HepG2 (cell line): ENCODE data around the gene SMAD3. TPM values are rescaled to one million over a fixed set of nuclear protein-coding genes. Genes with fewer than 3 reads are reported as not detected.
A peak's percentile ranks its signal among the peaks of the same experiment; 100 is the strongest.

ENCODE experiments used
- AHDC1 ChIP-seq: sonication (generic); formaldehyde crosslinking; IDR thresholded peaks from 2 replicates; pipeline ENCODE4 v1.5.1; 2020; ENCODE audit warnings: mild to moderate bottlenecking, missing genetic modification reagents, borderline replicate concordance
- ARNT2 ChIP-seq: sonication (generic); formaldehyde crosslinking; IDR thresholded peaks from 2 replicates; pipeline ENCODE4 v1.8.0; 2022; ENCODE audit warnings: mild to moderate bottlenecking, low read depth, missing genetic modification reagents, moderate library complexity
- BHLHE40 ChIP-seq: IDR thresholded peaks from 2 replicates; pipeline ENCODE4 v1.6.1; 2011; ENCODE audit warnings: low read length, improper control_type of control experiment
- FOSL2 ChIP-seq: sonication (generic); formaldehyde crosslinking; IDR thresholded peaks from 2 replicates; pipeline ENCODE4 v1.4.0; 2020; ENCODE audit warnings: missing genetic modification reagents
- HNF1A ChIP-seq, 2 experiments: sonication (generic) in 1 of 2; formaldehyde crosslinking in 1 of 2; IDR thresholded peaks; 2 replicates each; pipeline versions ENCODE4 v1.4.0 to v1.6.1; 2016 to 2020; ENCODE audit warnings: borderline replicate concordance in 1 of 2, low read depth in 1 of 2, mild to moderate bottlenecking in 1 of 2, missing genetic modification reagents in 1 of 2
- MLX ChIP-seq: IDR thresholded peaks from 2 replicates; pipeline ENCODE4 v1.6.1; 2016
- NR2F6 ChIP-seq, 2 experiments: IDR thresholded peaks; 2 replicates each; pipeline ENCODE4 v1.6.1; 2016; ENCODE audit warnings: antibody characterized with exemption in 1 of 2, mild to moderate bottlenecking in 1 of 2
- PBX3 ChIP-seq: sonication (generic); formaldehyde crosslinking; IDR thresholded peaks from 2 replicates; pipeline ENCODE4 v1.8.1; 2023; ENCODE audit warnings: missing genetic modification reagents, inconsistent platforms, borderline replicate concordance
- SP5 ChIP-seq: IDR thresholded peaks from 2 replicates; pipeline ENCODE4 v1.6.1; 2016; ENCODE audit warnings: low read depth, borderline replicate concordance
- TARDBP ChIP-seq: sonication (generic); formaldehyde crosslinking; IDR thresholded peaks from 2 replicates; pipeline ENCODE4 v1.8.0; 2022; ENCODE audit warnings: mild to moderate bottlenecking, missing genetic modification reagents
- TFDP2 ChIP-seq: sonication (generic); formaldehyde crosslinking; IDR thresholded peaks from 2 replicates; pipeline ENCODE4 v1.4.0; 2020; ENCODE audit warnings: missing genetic modification reagents
- TGIF2 ChIP-seq: IDR thresholded peaks from 2 replicates; pipeline ENCODE4 v1.6.1; 2016; ENCODE audit warnings: control low read depth, missing compliant biosample characterization
- ZNF335 ChIP-seq: sonication (generic); formaldehyde crosslinking; IDR thresholded peaks from 2 replicates; pipeline ENCODE4 v1.4.0; 2020; ENCODE audit warnings: missing genetic modification reagents
- ZNF557 ChIP-seq: sonication (generic); formaldehyde crosslinking; IDR thresholded peaks from 2 replicates; pipeline ENCODE4 v1.4.0; 2020; ENCODE audit warnings: missing genetic modification reagents
- ZNF891 ChIP-seq: sonication (generic); formaldehyde crosslinking; IDR thresholded peaks from 2 replicates; pipeline ENCODE4 v1.5.0; 2020; ENCODE audit warnings: mild to moderate bottlenecking, missing genetic modification reagents
- polyA plus RNA-seq, 8 experiments: library from polyadenylated mRNA; depleted of rRNA in 3 of 8; stranded (reverse) in 7 of 8; unstranded in 1 of 8; fragments of >200 nt; fragmentation: Illumina TruSeq in 4 of 8; extraction: Trizol in 4 of 8; gene quantifications; 2 replicates each; pipeline versions ENCODE4 v1.2.1 to v1.2.3, GENCODE V29; 2011 to 2016; ENCODE audit warnings: low read depth in 4 of 8, missing spikeins in 1 of 8, mixed read lengths in 1 of 8; ENCODE audit not compliant: insufficient read depth in 1 of 8
- total RNA-seq, 5 experiments: library from RNA; depleted of rRNA; stranded (reverse); fragments of >200 nt; fragmentation: Illumina TruSeq; extraction: Trizol; gene quantifications; 2 replicates each; pipeline ENCODE4 v1.2.3, GENCODE V29; 2016; ENCODE audit warnings: low read depth in 1 of 5

SMAD3 gene
- total and polyA plus RNA-seq, 2 of the 13 experiments (the other 11 are each of a cell fraction or from before 2014, with no cell fraction given) = 8.6 to 56.3 TPM

GRCh38 chr15:67030036-67030762 lies 35.2 kb upstream of the SMAD3 start (continued):
- peak; percentile 100 for TF ChIP-seq SP5
- TF ChIP-seq TFDP2 (CRISPR knock-in tag) = peak; percentile 15; the same call in 1 of the 2 replicates
- TF ChIP-seq TARDBP (CRISPR knock-in tag) = peak; percentile 58; the same call in 1 of the 2 replicates
- TF ChIP-seq ZNF335 = 0 out of 2 replicates have a peak, but pooled peaks have one; percentile 25
- TF ChIP-seq BHLHE40 = peak; percentile 68
- peak; percentile 68 for TF ChIP-seq TGIF2 (CRISPR knock-in tag)
- TF ChIP-seq AHDC1 (CRISPR knock-in tag) = 0 out of 2 replicates have a peak, but pooled peaks have one; percentile 41
- peak; percentile 83 for TF ChIP-seq ARNT2 (CRISPR knock-in tag)
- TF ChIP-seq MLX (CRISPR knock-in tag) = peak; percentile 19; the same call in 1 of the 2 replicates
- peak; percentile 76 for TF ChIP-seq FOSL2 (CRISPR knock-in tag)
- no peak for TF ChIP-seq ZNF891 (CRISPR knock-in tag)
- TF ChIP-seq NR2F6 (IDR thresholded peaks at IDR 0.05) = peak; percentile 95
- peak; percentile 96 for TF ChIP-seq NR2F6 (CRISPR knock-in tag; IDR thresholded peaks at IDR 0.05)
- TF ChIP-seq HNF1A (IDR thresholded peaks at IDR 0.05; ENCODE audit: low read depth) = peak; percentile 40; the same call in 1 of the 2 replicates
- TF ChIP-seq HNF1A (CRISPR knock-in tag; IDR thresholded peaks at IDR 0.05; ENCODE audit: borderline replicate concordance) = peak; percentile 54; the same call in 1 of the 2 replicates
- TF ChIP-seq ZNF557 (CRISPR knock-in tag) = peak; percentile 36; the same call in 1 of the 2 replicates
- no peak for TF ChIP-seq PBX3 (CRISPR knock-in tag)
